Non-pigmented ciliary epithelial cell (primary cell): ENCODE data around the gene PROM1.

ENCODE experiments used
- DNase-seq: peaks from one replicate; pipeline ENCODE4 v3.0.0-alpha.2; 2010; ENCODE audit warnings: low read depth

The PROM1 gene

GRCh38 chr4:16109256-16109655 is 25.4 kb upstream of the PROM1 start:
- no peak for DNase-seq

- DNase-seq = no peak
Observed at GRCh38 chr4:16106956-16107355, 23.1 kb upstream of the PROM1 start.

DNA sequence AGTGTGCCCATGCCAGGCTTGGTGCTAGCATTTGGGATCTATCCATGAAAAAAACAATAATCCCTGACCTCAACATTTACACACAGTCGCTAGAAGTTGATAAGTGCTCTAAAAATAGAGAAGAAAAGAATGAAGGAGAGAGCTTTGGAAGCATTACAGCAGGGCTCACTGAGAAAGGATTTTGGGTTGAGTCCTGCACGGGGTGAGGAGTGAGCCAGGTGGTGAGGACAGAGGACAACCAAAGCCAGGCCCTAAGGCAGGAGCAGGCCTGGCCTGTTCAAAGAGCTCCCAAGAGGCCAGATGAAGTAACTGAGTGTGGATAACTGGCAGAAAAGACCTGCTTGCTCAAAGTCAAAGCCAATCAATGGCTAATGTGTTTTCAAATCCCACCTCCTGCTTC is 20.7 kb upstream of the PROM1 start:
- no peak for DNase-seq

- DNase-seq = no peak
Observed at GRCh38 chr4:16102356-16102755, 18.5 kb upstream of the PROM1 start.

DNA sequence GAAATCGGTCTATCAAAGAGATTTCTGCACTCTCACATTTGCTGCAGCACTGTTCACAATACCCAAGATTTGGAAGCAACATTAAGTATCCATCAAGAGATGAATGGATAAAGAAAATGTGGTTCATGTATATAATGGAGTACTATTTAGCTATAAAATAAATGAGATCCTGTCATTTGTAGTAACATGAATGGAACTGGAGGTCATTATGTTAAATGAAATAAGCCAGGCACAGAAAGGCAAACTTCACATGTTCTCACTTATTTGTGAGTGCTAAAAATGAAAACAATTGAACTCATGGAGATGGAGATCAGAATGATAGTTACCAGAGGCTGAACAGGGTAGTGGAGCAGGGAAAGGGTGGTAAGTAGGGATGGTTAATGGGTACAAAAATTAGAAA is 17.0 kb upstream of the PROM1 start:
- DNase-seq = no peak

DNA sequence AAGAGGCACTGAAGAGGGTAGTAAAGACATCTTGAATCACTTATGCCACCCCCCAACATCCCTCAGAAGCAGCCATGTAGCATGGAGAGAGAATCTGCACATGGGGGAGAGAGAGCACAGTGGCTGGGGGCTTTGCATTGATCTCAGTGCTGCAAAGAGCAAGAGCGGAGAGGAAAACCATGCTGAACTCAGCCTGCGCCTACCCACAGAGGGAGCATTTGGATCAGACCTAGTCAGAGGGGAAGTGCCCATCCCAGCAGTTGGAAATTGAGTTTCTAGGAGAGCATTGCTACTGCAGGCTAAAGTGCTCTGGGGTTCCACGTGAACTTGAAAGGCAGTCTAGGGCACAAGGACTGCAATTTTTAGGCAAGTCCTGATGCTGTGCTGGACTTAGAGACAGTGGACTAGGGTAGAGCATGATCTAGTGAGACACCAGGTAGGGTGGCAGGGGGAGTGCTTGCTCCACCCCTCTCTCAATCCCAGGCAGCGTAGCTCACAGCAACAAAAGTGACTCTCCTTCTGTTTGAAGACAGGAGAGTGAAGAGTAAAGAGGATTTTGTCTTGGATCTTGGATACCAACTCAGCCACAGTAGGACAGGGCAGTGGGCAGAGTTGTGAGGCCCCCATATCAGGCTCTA is 9.0 kb upstream of the PROM1 start:
- DNase-seq = no peak

DNA sequence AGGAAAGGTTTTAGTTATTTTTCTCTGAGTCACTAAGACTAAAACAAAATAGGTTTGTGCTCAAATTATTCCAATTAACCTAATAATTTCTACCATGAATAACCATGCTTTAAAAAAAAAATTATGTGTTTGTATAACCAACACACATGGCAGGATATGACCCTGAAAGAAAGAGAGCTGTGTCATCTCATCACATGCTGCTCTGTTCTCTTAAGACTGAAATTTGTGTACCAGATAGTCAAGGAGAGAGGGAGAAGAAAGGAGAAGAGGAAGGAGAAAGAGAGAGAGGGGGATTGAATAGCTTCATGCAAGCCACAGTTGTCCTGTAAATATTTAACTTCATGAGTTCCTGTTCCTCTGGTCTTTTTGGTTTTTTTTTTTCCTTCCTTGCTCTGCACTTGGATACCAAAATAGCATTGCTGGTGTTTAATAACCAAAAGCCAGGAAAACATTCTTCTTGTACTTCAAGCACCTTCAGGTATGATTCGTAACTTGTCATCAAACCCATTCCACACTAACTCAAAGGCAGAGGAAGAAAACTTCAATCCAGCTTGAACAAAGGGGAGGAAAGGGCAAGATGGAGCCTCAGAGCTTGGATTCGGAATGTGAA is 6.4 kb upstream of the PROM1 start:
- DNase-seq = no peak

GRCh38 chr4:16089156-16089555 is 5.3 kb upstream of the PROM1 start:
- no peak for DNase-seq

GRCh38 chr4:16088601-16089000 is 4.8 kb upstream of the PROM1 start:
- DNase-seq = no peak

- no peak for DNase-seq
Observed at GRCh38 chr4:16085822-16086221, 2.0 kb upstream of the PROM1 start.

DNA sequence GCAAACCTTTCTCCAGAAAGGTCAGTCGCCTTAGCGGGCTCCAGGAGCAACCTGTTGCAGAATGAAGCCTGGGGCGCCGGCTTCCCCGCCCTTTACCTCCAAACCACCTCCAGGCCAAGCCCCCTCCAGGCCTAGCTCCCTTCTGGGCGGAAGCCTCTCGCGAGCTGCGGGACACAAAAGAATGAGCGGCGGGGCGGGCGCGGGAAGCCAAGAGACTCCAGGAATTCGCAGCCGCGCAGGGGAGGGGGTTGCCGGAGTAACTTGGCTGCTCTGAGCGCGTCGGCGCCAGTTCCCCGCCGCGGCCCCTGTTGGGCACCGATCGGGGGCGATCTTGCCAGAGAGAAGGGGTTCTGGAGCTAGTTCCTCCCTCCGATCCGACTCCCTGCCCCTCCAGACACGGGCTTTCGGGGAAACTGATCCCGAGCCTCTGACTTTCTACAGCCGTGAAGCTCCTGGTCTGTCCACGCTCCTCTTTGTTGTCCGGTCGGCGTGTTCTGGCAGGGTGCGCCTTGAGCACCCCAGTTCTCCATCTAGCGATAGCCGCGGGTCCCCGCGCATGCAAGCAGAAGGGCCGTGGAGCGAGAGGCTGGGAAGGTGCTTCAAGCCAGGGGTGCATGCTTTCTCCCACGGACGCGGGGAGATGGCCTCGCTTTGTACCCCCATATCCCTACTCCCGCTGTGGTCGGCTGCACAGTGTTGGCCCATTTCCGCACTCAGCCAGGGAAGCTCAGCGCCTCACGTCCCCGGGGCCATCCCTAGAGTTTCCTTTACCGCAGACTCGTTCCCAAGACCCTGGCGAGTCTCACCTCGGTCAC is 1.2 kb downstream of the PROM1 start:
- DNase-seq = no peak

- no peak for DNase-seq
Observed at GRCh38 chr4:16082041-16082425, 1.8 kb downstream of the PROM1 start.

GRCh38 chr4:16079046-16079445 is 4.8 kb downstream of the PROM1 start:
- DNase-seq = no peak

- no peak for DNase-seq
Observed at GRCh38 chr4:16078195-16078760, 5.5 kb downstream of the PROM1 start.

GRCh38 chr4:16077786-16078185 is 6.0 kb downstream of the PROM1 start:
- DNase-seq = no peak

DNA sequence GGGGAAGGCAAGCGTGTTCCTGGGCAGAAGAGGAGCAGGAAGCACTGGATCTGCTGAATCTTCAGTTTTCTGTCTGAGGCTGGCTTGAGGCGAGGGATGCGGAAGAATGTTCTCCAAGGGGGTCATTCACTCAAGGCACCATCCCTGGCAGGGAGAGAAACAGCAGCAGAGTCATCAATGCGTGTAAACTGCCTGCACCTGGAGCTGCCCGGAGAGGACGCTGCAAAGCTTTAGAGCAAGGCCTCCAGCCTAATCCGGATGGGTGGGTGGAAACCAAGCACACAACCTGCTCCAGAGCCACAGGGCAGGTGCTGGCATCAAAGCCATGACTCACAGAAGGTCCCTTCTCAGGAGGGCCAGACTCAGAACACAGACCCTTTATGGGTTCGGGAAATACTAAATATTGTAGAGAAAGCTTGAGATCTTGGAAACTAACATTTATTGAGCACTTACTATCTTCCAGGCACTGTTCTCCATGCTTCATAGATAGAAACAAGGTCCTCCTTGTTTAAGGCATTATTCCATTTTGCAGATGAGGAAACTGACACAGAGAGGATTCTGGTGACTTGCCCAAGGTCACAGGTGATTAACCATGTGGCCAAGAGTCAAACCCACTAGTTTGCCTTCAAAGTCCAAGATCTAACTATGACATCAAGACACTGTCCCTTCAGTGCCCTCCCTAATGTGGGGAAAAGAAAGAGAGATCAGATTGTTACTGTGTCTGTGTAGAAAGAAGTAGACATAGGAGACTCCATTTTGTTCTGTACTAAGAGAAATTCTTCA is 7.7 kb downstream of the PROM1 start:
- DNase-seq = no peak

DNA sequence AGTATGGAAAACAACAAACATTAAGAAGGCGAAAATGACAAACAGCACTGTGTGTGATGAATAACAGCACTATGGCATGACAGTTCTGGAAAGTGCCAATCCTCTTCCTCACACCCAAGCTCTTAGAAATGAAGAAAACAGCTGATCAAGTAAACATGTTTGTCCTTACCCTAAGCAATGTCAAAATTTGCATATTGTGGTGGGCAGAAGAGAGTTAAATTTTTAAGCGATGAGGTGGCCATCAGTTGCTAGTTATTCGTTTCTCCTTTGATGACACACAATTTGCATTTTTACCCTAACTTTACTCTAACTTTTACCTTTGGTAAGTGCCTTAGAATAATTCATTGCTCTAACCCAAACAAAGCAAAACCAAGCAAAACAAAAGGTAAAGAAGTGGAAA is 8.8 kb downstream of the PROM1 start:
- no peak for DNase-seq

- no peak for DNase-seq
Observed at GRCh38 chr4:16072168-16072567, 11.7 kb downstream of the PROM1 start.

- DNase-seq = no peak
Observed at GRCh38 chr4:16070203-16070602, 13.6 kb downstream of the PROM1 start.

DNA sequence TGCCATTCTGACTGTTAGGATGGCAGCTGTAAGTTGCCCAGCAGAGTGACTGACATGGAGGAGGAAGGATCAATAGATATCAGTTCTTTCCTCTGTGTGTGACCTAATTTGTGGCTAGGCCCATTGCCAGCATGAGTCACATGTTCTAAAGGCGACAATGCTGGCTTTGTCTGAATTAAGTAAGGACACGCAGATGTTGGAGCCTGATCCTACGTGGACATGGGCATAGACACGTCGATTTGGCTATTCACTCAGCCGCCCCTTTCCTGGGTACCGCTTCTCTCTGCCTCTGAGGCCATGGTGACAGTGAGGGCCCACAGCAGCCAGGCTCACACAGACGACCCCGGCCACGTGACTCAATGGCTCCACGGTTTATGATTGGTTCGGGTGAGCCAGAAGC is 16.3 kb downstream of the PROM1 start:
- DNase-seq = no peak

DNA sequence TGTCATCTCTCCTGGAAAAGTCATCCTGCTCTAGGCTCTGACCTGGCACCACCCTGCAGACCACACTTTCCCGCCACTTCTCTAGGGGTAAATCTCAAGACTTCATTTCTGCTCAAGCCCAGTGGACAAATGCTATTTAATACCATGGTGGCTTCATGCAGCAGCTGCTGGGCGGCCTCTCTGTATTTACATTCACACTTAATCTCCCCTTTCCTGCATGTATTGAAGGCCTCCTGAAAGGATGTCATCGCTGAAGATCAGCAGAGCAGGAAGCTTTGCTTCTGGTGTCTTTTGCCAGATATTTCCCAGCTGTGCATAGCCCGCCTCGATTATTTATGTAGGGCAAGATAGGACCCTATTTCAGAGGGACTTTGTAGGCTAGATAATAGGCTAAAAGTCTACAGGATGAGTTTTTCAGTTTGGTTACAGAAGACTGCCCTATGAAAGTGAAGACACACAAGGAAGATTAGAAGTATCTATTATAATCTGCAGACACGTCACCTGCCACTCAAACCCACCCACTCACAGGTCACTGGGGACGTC is 17.2 kb downstream of the PROM1 start:
- no peak for DNase-seq

- no peak for DNase-seq
Observed at GRCh38 chr4:16065066-16065465, 18.8 kb downstream of the PROM1 start.
